GM10248 (cell line): ENCODE measurements around the gene REPS1.
A peak's percentile ranks its signal among the peaks of the same experiment; 100 is the strongest.
"Not testable (repeated sequence)": the region's sequence is repeated elsewhere in the genome, so short reads cannot be mapped to it uniquely, and the experiment has no call there.

ENCODE experiments used
- CTCF ChIA-PET: fragments of 300-600 bp; sonication (Branson Sonifier 250); formaldehyde crosslinking; extraction: SDS; loops from one replicate; lab custom pipeline; 2021; ENCODE audit warnings: antibody characterized with exemption; lab: Yijun Ruan, JAX
- POLR2A ChIA-PET: fragments of 350-650 bp; sonication (Branson Sonifier 250); formaldehyde crosslinking; extraction: SDS; loops from one replicate; lab custom pipeline; 2020; ENCODE audit warnings: antibody characterized with exemption; lab: Yijun Ruan, JAX
- DNase-seq: peaks from one replicate; pipeline ENCODE4 v3.0.0; 2012; ENCODE audit errors: extremely low spot score
- TF ChIP-seq, protein P1 (sequence below): IDR thresholded peaks from 2 replicates; pipeline ENCODE4 v1.5.1; 2012; ENCODE audit warnings: mild to moderate bottlenecking, low read depth; ENCODE audit errors: extremely low read depth, missing control alignments, control extremely low read depth

Gene REPS1

DNA sequence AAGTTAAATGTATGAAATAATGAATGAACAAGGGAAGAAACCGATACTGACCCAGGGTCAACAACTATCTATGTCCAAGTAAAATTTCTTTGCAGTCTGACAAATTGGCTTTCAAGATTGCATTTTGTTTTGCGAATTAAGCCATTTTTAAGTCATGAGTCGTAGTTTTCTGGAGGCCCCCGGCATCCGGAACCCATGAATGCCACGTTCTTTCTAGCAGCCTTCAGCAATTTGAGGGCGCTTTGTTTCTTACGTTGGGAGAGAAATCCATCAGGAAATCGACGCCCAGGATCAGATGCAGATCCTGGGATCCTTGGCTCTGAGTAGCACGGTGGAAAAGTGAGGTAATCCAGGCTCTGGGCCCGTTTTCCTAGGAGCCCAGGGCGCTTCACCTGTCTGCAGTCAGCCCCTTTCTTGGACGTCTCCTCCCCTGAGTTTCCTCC lies 40.2 kb upstream of the REPS1 start:
- TF ChIP-seq, protein P1, sequence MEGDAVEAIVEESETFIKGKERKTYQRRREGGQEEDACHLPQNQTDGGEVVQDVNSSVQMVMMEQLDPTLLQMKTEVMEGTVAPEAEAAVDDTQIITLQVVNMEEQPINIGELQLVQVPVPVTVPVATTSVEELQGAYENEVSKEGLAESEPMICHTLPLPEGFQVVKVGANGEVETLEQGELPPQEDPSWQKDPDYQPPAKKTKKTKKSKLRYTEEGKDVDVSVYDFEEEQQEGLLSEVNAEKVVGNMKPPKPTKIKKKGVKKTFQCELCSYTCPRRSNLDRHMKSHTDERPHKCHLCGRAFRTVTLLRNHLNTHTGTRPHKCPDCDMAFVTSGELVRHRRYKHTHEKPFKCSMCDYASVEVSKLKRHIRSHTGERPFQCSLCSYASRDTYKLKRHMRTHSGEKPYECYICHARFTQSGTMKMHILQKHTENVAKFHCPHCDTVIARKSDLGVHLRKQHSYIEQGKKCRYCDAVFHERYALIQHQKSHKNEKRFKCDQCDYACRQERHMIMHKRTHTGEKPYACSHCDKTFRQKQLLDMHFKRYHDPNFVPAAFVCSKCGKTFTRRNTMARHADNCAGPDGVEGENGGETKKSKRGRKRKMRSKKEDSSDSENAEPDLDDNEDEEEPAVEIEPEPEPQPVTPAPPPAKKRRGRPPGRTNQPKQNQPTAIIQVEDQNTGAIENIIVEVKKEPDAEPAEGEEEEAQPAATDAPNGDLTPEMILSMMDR, result no peak
- ChIA-PET POLR2A (interaction anchor here (0.6 kb wide), 2 partner anchors 21 to 289 kb away, joined by 3 to 4 read pairs; no protein-coding TSS in a partner anchor), CTCF (interaction anchor here (1.9 to 2.1 kb wide), 2 partner anchors 11 to 52 kb away, joined by 4 to 6 read pairs; no protein-coding TSS in a partner anchor)
- no peak for DNase-seq

DNA sequence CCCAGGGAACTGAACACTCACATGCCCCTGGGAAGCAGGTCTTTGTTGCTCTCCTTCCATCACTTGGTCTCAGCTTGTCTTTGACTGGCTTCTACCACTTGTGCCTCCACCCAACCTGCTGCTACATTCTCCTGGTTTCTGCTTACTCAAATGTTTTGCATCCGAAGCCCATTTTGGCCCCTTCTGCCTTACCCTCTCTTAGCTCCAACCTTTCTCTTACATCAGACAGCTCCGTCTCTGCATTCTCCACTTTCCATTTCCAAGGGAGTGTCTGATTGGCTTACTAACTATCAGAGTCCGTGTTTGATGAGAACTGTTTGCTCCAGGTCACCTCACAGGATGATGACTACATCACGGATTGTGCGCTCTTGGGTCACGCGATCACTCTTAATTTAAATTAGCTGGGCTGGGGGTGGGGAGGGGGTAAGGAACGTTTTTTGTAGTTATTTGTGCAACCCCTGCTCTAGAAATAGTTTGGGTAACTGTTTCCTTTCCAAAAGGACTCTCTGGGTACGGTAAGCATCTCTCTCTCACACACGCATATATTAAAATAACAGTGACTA lies 39.6 kb upstream of the REPS1 start:
- TF ChIP-seq, protein P1, result no peak
- ChIA-PET POLR2A (interaction anchor here (0.6 to 0.8 kb wide), 2 partner anchors 289 to 347 kb away, joined by 3 read pairs; partner anchors contain the start of gene CITED2), CTCF (interaction anchor here (1.3 to 2.1 kb wide), 3 partner anchors 11 to 52 kb away, joined by 3 to 6 read pairs (median 4); no protein-coding TSS in a partner anchor)
- peak; percentile 51 for DNase-seq

DNA sequence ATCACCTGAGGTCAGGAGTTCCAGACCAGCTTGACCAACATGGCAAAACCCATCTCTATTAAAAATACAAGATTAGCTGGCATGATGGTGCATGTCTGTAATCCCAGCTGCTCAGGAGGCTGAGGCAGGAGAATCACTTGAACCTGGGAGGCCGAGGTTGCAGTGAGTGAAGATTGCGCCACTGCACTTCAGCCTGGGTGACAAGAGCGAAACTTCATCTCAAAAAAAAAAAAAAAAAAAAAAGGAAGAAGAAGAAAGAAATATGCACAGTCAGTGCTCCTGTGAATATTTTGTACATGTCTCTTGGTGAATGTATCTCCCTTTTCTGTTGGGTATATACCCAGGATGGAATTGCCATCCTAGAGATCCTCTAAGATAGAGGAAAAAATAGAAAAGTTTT lies 37.4 kb upstream of the REPS1 start:
- CTCF ChIA-PET, POLR2A ChIA-PET, DNase-seq: not testable (repeated sequence)

DNA sequence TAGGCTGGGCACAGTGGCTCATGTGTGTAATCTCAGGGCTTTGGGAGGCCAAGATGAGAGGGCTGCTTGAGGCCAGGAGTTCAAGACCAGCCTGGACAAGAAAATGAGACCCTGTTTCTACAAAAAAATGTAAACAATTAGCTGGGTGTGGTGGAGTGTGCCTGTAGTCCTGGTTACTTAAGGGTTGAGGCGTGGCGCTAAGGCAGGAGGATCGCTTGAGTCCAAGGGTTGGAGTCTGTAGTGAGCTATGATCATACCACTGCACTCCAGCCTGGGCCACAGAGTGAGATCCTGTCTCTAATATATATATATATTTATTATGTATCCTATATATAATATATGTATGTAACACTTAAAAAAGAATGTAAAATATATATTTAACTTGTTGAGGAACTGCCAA lies 32.6 kb upstream of the REPS1 start:
- ChIA-PET POLR2A (no interaction called here), CTCF (interaction anchor here (1.4 to 1.7 kb wide), 2 partner anchors 32 to 34 kb away, joined by 3 to 5 read pairs; partner anchors contain the start of gene REPS1)
- no peak for DNase-seq
- TF ChIP-seq, protein P1, result no peak

DNA sequence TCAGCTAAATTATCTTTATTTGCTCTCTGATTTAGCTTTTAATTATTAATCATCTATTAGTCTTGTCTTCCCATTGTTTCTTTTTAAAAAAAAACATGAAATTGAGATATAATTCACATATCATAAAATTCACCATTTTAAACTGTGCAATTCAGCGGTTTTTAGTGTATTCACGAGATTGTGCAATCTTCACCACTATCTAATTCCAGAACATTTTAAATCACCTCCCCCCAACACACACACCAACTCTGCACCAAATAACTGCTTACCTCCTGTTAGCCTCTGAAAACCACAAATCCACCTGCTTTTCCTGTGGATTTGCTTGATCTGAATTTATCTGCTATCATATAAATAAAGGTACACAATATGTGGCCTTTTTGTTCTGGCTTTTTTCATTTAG lies 31.7 kb upstream of the REPS1 start:
- TF ChIP-seq, protein P1, result no peak
- DNase-seq, result no peak
- ChIA-PET POLR2A (no interaction called here), CTCF (no interaction called here)

DNA sequence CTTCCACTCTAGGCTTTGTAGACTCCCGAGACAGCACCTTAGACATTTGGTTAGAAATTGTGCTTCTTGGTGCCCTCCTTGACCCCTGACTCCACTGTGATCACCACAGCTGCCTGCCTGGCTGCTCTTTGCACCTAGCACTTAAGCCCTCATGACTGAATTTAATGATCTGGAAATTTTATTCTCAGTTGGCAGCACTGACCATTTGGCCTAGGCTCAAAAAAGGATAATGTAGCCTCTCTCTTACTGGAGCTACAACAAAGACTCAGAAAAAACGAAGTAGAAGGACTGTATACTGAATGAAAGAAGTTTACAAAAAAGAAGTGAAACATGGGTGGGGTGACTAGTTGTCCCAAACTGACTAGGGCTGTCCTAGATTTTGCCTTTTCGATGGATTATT lies 29.2 kb upstream of the REPS1 start:
- POLR2A ChIA-PET, result no interaction called here
- no peak for DNase-seq
- CTCF ChIA-PET, result interaction anchor here (0.9 to 4.4 kb wide), 5 partner anchors 10 to 196 kb away, joined by 3 to 27 read pairs (median 8); partner anchors contain the start of gene REPS1
- TF ChIP-seq, protein P1, result no peak

DNA sequence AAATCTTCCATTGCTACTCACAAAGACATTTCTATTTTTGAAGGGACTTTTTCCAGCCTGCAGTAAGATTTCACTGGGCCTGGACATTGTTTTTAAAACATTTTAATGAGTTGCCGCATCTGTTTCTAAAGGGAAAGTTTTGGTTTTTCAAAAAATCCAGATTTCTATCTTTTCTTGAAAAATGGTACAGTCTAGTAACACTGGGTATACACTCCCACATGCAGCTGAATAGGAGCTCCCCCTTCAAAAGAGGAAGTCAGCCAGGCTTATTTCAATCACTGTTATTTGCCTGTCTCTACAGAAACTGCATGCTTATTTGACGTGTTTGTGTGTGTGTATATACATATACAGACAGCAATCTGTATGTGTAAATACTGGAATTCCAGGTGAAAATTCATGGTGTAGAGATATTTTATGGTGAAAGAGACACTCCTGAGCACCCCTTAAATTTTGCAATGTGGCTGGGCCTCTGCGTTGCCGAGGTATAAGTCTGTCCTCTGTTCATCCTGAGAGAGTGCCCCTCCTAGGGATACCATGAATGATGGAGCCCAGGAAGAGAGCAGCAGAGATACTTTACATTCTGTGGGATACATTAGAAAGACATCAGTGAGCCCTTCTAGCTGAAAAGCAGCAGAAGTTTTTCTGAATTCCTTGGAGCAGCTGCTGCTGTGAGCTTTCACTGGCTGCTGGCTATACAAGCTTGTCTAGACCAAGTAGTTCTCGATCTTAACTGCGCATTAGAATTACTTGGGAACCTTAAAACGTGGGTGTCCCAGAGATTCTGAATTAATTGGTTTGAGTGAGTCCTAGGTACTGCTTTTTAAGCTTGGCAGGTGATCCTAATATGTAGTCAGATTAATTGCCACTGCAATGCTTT lies 28.5 kb upstream of the REPS1 start:
- ChIA-PET POLR2A (no interaction called here), CTCF (interaction anchor here (0.9 to 4.4 kb wide), 6 partner anchors 9 to 200 kb away, joined by 3 to 27 read pairs (median 7); partner anchors contain the start of gene REPS1)
- TF ChIP-seq, protein P1, result no peak
- peak; percentile 46 for DNase-seq
